Spleen (tissue), 11 donors: ENCODE results near the gene SLC7A14. TPM values are rescaled to one million over a fixed set of nuclear protein-coding genes. Genes with fewer than 3 reads are reported as not detected.

ENCODE experiments used
- DNase-seq: peaks from one replicate; pipeline ENCODE4 v3.0.0-alpha.2; 2020
- H3K27ac ChIP-seq, 8 donors: fragments of 200-600 bp; sonication (generic) in 7 of 8; 1 replicate in 4 of 8; 2 replicates in 4 of 8; pipeline versions ENCODE4 v1.5.0 to v1.8.0; 2016 to 2021; ENCODE audit warnings: inconsistent platforms in 4 of 8, mild to moderate bottlenecking in 4 of 8, moderate library complexity in 1 of 8
- H3K27me3 ChIP-seq, 7 donors: fragments of 200-600 bp; sonication (generic) in 6 of 7; replicated peaks in 1 of 7; 1 replicate in 4 of 7; 2 replicates in 3 of 7; pipeline versions ENCODE4 v1.5.0 to v1.8.0; 2016 to 2021; ENCODE audit warnings: inconsistent platforms in 3 of 7, mild to moderate bottlenecking in 1 of 7
- H3K36me3 ChIP-seq, 6 donors: fragments of 200-600 bp; sonication (generic) in 5 of 6; 1 replicate in 4 of 6; 2 replicates in 2 of 6; pipeline versions ENCODE4 v1.5.0 to v1.8.0; 2016 to 2021; ENCODE audit warnings: inconsistent platforms in 2 of 6
- H3K4me1 ChIP-seq, 6 donors: fragments of 200-600 bp; sonication (generic) in 5 of 6; 1 replicate in 3 of 6; 2 replicates in 3 of 6; pipeline versions ENCODE4 v1.5.0 to v1.8.0; 2016 to 2021; ENCODE audit warnings: inconsistent platforms in 3 of 6
- H3K4me3 ChIP-seq, 8 donors: fragments of 200-600 bp; sonication (generic) in 7 of 8; 1 replicate in 4 of 8; 2 replicates in 4 of 8; pipeline versions ENCODE4 v1.5.0 to v1.8.0; 2016 to 2021; ENCODE audit warnings: inconsistent platforms in 4 of 8, mild to moderate bottlenecking in 4 of 8, moderate library complexity in 2 of 8
- H3K9me3 ChIP-seq, 8 donors: fragments of 200-600 bp; sonication (generic) in 7 of 8; 1 replicate in 4 of 8; 2 replicates in 4 of 8; pipeline versions ENCODE4 v1.5.0 to v1.8.0; 2016 to 2021; ENCODE audit warnings: inconsistent platforms in 4 of 8
- CTCF ChIP-seq, 11 experiments: fragments of 200-600 bp in 7 of 11; fragments of 450-650 bp in 4 of 11; sonication (generic) in 4 of 11; IDR thresholded peaks in 8 of 11; conservative IDR thresholded peaks in 3 of 11; 1 replicate in 7 of 11; 2 replicates in 4 of 11; pipeline versions ENCODE4 v1.4.0 to v1.8.0; 2016 to 2021; ENCODE audit warnings: antibody characterized with exemption in 11 of 11, inconsistent platforms in 4 of 11, mild to moderate bottlenecking in 1 of 11
- POLR2A ChIP-seq, 3 donors: fragments of 450-650 bp; IDR thresholded peaks; one replicate each; pipeline ENCODE4 v1.5.1; 2017; ENCODE audit warnings: antibody characterized with exemption in 3 of 3, mild to moderate bottlenecking in 1 of 3
- POLR2AphosphoS5 ChIP-seq, 3 donors: sonication (generic); formaldehyde crosslinking; IDR thresholded peaks; one replicate each; pipeline ENCODE4 v1.5.1; 2017; ENCODE audit warnings: antibody characterized with exemption in 3 of 3
- WGBS, 5 donors: extraction: QIAGEN DNeasy Blood & Tissue Kit in 3 of 5; methylation state at CpG; one replicate each; pipeline versions ENCODE4 v1.1.5 to v1.1.7; 2013 to 2018; 5-methylcytosine and 5-hydroxymethylcytosine counted together
- intact Hi-C: fragments of 100-400 bp; cut with DNase I; formaldehyde crosslinking; loops from one replicate; pipeline ENCODE4 v1.15.0; 2023; ENCODE audit warnings: low total_unique reads
- polyA plus RNA-seq, 3 donors: library from polyadenylated mRNA; stranded (reverse); fragments of 200-250 nt; gene quantifications; one replicate each; pipeline ENCODE4 v1.2.1, GENCODE V29; 2013
- total RNA-seq, 7 donors: library from RNA; depleted of rRNA in 3 of 7; stranded (reverse); fragments of >200 nt in 3 of 7; fragmentation: NEBNext Ultra II Directional in 4 of 7; extraction: Animal tissue kit (Norgen Biotek cat#: 25700) in 4 of 7; gene quantifications; one replicate each; pipeline versions ENCODE4 v1.1.0 to v1.2.1, GENCODE V29; 2016 to 2021
- donor health status: healthy with polysubstance abuse.
- donor health status: DM: no; HTN: no; CAD: no; lungs with moderate emphysema.
- donor health status: DM: no; HTN: no; CAD: no.
- donor health status: Bipolar disorder and iron deficiency.
- donor health status: healthy.
- donor health status: DM: no; HTN: no; CAD: no.
- donor health status: DM: yes; HTN: yes; CAD: no.

SLC7A14 gene
- total and polyA plus RNA-seq, 10 donors: under 0.01 TPM; not detected in 9

- Histone ChIP-seq H3K27me3 (peaks cover 0 to 8% (median 0%) of the 10 kb centered on the region in 7 donors), H3K9me3 (no peaks in the 10 kb centered on the region), H3K4me1 (no peaks in the 10 kb centered on the region)
Measured at GRCh38 chr3:170539897-170540296, 46.0 kb downstream of the SLC7A14 start.

GRCh38 chr3:170536712-170537111 is 49.2 kb downstream of the SLC7A14 start:
- H3K36me3 ChIP-seq: no peaks in the 10 kb centered on the region
- H3K27ac ChIP-seq: no peak overlapping the region
- intact Hi-C loops: no loop called here
- H3K4me1 ChIP-seq: no peaks in the 10 kb centered on the region
- no peaks in the 10 kb centered on the region for H3K9me3 ChIP-seq
- TF ChIP-seq CTCF (IDR thresholded peaks at IDR 0.05 in 8 of 11, conservative IDR thresholded peaks at IDR 0.05 in 3 of 11) (no peak), POLR2A (IDR thresholded peaks at IDR 0.05) (no peak), POLR2AphosphoS5 (IDR thresholded peaks at IDR 0.05) (no peak)
- H3K27me3 ChIP-seq: peaks cover 0 to 8% (median 0%) of the 10 kb centered on the region in 7 donors
- DNase-seq: no peak
- H3K4me3 ChIP-seq: no peak overlapping the region

More at GRCh38 chr3:170539897-170540296, 46.0 kb downstream of the SLC7A14 start:
- WGBS, 5 donors: 74 to 89% (median 82%) methylated on average over 3 of the region's 3 CpGs
- DNase-seq: no peak
- Histone ChIP-seq H3K4me3 (no peak overlapping the region), H3K27ac (no peak overlapping the region), H3K36me3 (no peaks in the 10 kb centered on the region)
- intact Hi-C loops: no loop called here
- TF ChIP-seq CTCF (IDR thresholded peaks at IDR 0.05 in 8 of 11, conservative IDR thresholded peaks at IDR 0.05 in 3 of 11) (no peak), POLR2AphosphoS5 (IDR thresholded peaks at IDR 0.05) (no peak), POLR2A (IDR thresholded peaks at IDR 0.05) (no peak)

- no peaks in the 10 kb centered on the region for H3K9me3 ChIP-seq
- TF ChIP-seq POLR2AphosphoS5 (IDR thresholded peaks at IDR 0.05): no peak
- no peak for TF ChIP-seq POLR2A (IDR thresholded peaks at IDR 0.05)
- no peak for TF ChIP-seq CTCF (IDR thresholded peaks at IDR 0.05 in 8 of 11, conservative IDR thresholded peaks at IDR 0.05 in 3 of 11)
- intact Hi-C loops: no loop called here
- WGBS, 5 donors: 70 to 91% (median 81%) methylated on average over 3 of the region's 3 CpGs
- no peaks in the 10 kb centered on the region for H3K36me3 ChIP-seq
- no peak overlapping the region for H3K27ac ChIP-seq
- H3K4me3 ChIP-seq: no peak overlapping the region
- H3K27me3 ChIP-seq: peaks cover 0 to 8% (median 0%) of the 10 kb centered on the region in 7 donors
- H3K4me1 ChIP-seq: no peaks in the 10 kb centered on the region
- DNase-seq: no peak
Measured at GRCh38 chr3:170534227-170534626, 51.6 kb downstream of the SLC7A14 start.

DNA sequence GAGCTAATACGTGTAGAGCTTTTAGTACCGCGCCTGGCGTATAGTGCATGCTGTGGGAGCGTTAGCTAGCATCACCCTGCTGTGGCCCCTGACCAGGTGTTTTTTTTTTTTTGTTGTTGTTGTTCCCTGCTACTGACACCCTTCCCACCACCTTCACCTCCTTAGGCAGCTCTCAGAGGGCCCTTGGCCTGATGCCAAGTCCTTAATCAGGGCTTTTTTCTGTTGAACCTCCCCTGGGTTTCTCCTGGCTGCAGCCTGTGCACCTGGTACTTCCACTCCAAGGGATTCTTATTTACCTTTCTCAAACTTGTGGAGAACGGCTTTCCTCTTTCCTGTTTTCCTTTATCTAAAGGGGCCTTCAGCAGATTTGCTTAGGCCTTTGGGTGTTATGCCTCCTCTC is 53.3 kb downstream of the SLC7A14 start:
- 75 to 84% (median 79%) methylated on average over 6 of the region's 6 CpGs for WGBS, 5 donors
- Histone ChIP-seq H3K36me3 (no peaks in the 10 kb centered on the region), H3K27me3 (peaks cover 0 to 8% (median 0%) of the 10 kb centered on the region in 7 donors), H3K9me3 (no peaks in the 10 kb centered on the region), H3K4me1 (no peaks in the 10 kb centered on the region), H3K27ac (no peak overlapping the region), H3K4me3 (no peak overlapping the region)
- intact Hi-C loops: no loop called here
- TF ChIP-seq CTCF (IDR thresholded peaks at IDR 0.05 in 8 of 11, conservative IDR thresholded peaks at IDR 0.05 in 3 of 11) (no peak), POLR2AphosphoS5 (IDR thresholded peaks at IDR 0.05) (no peak), POLR2A (IDR thresholded peaks at IDR 0.05) (no peak)
- DNase-seq: no peak
